A673 (cell line): ENCODE results near the gene FOS. TPM values are rescaled to one million over a fixed set of nuclear protein-coding genes. Genes with fewer than 3 reads are reported as not detected.
"Not testable (repeated sequence)": the region's sequence is repeated elsewhere in the genome, so short reads cannot be mapped to it uniquely, and the experiment has no call there.

Experiments
- BruUV-seq: library from RNA; stranded (reverse); fragments of 400-500 nt; replicated peaks from 2 replicates; lab custom pipeline; 2021; lab: Mats Ljungman, UMichigan
- CTCF ChIA-PET: fragments of 300-600 bp; sonication (Branson Sonifier 250); formaldehyde crosslinking; loops from one replicate; lab custom pipeline; 2022; ENCODE audit warnings: antibody characterized with exemption; lab: Charles Lee
- POLR2A ChIA-PET: fragments of 300-600 bp; sonication (Branson Sonifier 250); formaldehyde crosslinking; loops from one replicate; lab custom pipeline; 2022; ENCODE audit warnings: antibody characterized with exemption; ENCODE audit not compliant: low non-redundant PET; lab: Charles Lee
- DNase-seq: peaks from one replicate; pipeline ENCODE4 v3.0.0-alpha.2; 2015; ENCODE audit warnings: low spot score
- H3K27ac ChIP-seq: fragments of 200-600 bp; sonication (generic); 2 replicates; pipeline ENCODE4 v1.5.1; 2016; ENCODE audit warnings: mixed run types, low read depth, mild to moderate bottlenecking, mixed read lengths, antibody characterized with exemption, low read length; ENCODE audit not compliant: poor library complexity, severe bottlenecking
- H3K27me3 ChIP-seq: fragments of 200-600 bp; sonication (generic); replicated peaks from 2 replicates; pipeline ENCODE4 v1.6.1; 2017; ENCODE audit warnings: mixed run types, low read depth, mild to moderate bottlenecking, mixed read lengths, antibody characterized with exemption, low read length; ENCODE audit not compliant: insufficient read depth, poor library complexity
- H3K36me3 ChIP-seq: fragments of 200-600 bp; sonication (generic); 2 replicates; pipeline ENCODE4 v1.6.1; 2016; ENCODE audit warnings: mixed run types, mild to moderate bottlenecking, mixed read lengths, antibody characterized with exemption, low read length; ENCODE audit not compliant: insufficient read depth, poor library complexity, severe bottlenecking
- H3K4me1 ChIP-seq: fragments of 200-600 bp; sonication (generic); 2 replicates; pipeline ENCODE4 v1.6.1; 2017; ENCODE audit warnings: mixed run types, mild to moderate bottlenecking, mixed read lengths, antibody characterized with exemption, low read length; ENCODE audit not compliant: insufficient read depth, poor library complexity, severe bottlenecking
- H3K4me3 ChIP-seq: fragments of 200-600 bp; sonication (generic); 2 replicates; pipeline ENCODE4 v1.5.1; 2016; ENCODE audit warnings: low read depth, mixed run types, mild to moderate bottlenecking, mixed read lengths, low read length; ENCODE audit not compliant: poor library complexity, severe bottlenecking
- H3K9me3 ChIP-seq: fragments of 200-600 bp; sonication (generic); 2 replicates; pipeline ENCODE4 v1.6.1; 2016; ENCODE audit warnings: mixed run types, low read depth, mild to moderate bottlenecking, mixed read lengths, antibody characterized with exemption, low read length; ENCODE audit not compliant: poor library complexity, severe bottlenecking
- EZH2 ChIP-seq: fragments of 200-600 bp; sonication (generic); IDR thresholded peaks from 2 replicates; pipeline ENCODE4 v1.6.1; 2017; ENCODE audit warnings: borderline replicate concordance, low read depth, mild to moderate bottlenecking, mixed read lengths, antibody characterized with exemption, low read length; ENCODE audit not compliant: poor library complexity, severe bottlenecking
- intact Hi-C: fragments of 100-400 bp; cut with micrococcal nuclease; formaldehyde crosslinking; loops from one replicate; pipeline ENCODE4 v1.10.0; 2022; ENCODE audit not compliant: unreplicated experiment
- total RNA-seq: library from RNA; stranded (reverse); gene quantifications from 2 replicates; pipeline ENCODE4 v1.2.3, GENCODE V29; 2021
- TF ChIP-seq, protein P1 (sequence below): fragments of 300-800, 200-600 bp; sonication (generic); conservative IDR thresholded peaks from 2 replicates; pipeline ENCODE4 v1.5.1; 2017; ENCODE audit warnings: low read depth, mild to moderate bottlenecking, antibody characterized with exemption, low read length, moderate library complexity, mixed read lengths

The FOS gene
- total RNA-seq, 1 experiment from 2014 or later: 13.7 TPM

GRCh38 chr14:75299576-75299975 lies 20.9 kb downstream of the FOS start:
- ChIA-PET POLR2A (no interaction called here), CTCF (interaction anchor here (0.6 kb wide), 1 partner anchor 423 kb away, joined by 3 read pairs; no protein-coding TSS in a partner anchor)
- H3K9me3 ChIP-seq: no peaks in the 10 kb centered on the region
- no peaks in the 10 kb centered on the region for H3K36me3 ChIP-seq
- no TSS peak for BruUV-seq
- no peak overlapping the region for H3K4me3 ChIP-seq
- intact Hi-C loops: loop anchor here (5.0 kb wide), 1 partner anchor 352 kb away; no protein-coding TSS in a partner anchor
- no peaks in the 10 kb centered on the region for H3K27me3 ChIP-seq
- H3K4me1 ChIP-seq: peaks cover 38% of the 10 kb centered on the region
- peak overlapping the region; percentile 75 for H3K27ac ChIP-seq
- TF ChIP-seq EZH2: no peak
- TF ChIP-seq, protein P1, sequence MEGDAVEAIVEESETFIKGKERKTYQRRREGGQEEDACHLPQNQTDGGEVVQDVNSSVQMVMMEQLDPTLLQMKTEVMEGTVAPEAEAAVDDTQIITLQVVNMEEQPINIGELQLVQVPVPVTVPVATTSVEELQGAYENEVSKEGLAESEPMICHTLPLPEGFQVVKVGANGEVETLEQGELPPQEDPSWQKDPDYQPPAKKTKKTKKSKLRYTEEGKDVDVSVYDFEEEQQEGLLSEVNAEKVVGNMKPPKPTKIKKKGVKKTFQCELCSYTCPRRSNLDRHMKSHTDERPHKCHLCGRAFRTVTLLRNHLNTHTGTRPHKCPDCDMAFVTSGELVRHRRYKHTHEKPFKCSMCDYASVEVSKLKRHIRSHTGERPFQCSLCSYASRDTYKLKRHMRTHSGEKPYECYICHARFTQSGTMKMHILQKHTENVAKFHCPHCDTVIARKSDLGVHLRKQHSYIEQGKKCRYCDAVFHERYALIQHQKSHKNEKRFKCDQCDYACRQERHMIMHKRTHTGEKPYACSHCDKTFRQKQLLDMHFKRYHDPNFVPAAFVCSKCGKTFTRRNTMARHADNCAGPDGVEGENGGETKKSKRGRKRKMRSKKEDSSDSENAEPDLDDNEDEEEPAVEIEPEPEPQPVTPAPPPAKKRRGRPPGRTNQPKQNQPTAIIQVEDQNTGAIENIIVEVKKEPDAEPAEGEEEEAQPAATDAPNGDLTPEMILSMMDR: no peak
- no peak for DNase-seq

DNA sequence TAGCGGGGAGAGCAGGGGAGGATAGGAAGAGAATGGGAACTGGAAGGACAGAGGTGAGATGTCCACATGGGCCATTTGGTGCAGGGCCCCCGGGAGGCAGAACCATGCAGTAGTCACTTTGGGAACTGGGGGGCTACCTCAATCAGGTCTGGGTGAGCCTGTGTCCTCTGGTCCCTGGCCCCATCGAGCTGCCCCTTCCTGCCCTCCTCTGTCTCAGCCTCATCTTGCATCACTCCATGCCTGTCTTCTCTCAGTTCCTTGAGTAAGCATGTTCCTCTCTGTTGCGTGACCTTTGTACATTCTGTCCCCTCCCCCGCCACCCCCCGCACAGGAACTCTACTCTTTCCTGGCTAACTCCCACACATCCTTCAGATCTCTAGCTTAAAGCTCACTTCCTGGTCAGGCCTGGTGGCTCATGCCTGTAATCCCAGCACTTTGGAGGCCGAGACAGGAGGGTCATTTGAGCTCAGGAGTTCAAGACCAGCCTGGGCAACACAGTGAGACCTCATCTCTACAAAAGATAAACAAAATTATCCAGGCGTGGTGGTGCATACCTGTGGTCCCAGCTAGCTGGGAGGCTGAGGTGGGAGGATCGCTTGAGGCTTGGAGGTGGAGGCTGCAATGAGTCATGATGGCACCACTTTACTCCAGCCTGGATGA lies 23.2 kb downstream of the FOS start:
- Histone ChIP-seq H3K4me3 (no peak overlapping the region), H3K27me3 (no peaks in the 10 kb centered on the region), H3K27ac (no peak overlapping the region), H3K9me3 (no peaks in the 10 kb centered on the region), H3K36me3 (no peaks in the 10 kb centered on the region), H3K4me1 (peaks cover 25% of the 10 kb centered on the region)
- CTCF ChIA-PET: interaction anchor here (0.7 kb wide), 1 partner anchor 367 kb away, joined by 6 read pairs; no protein-coding TSS in a partner anchor
- POLR2A ChIA-PET: interaction anchor here (0.6 kb wide), 1 partner anchor 128 kb away, joined by 8 read pairs; no protein-coding TSS in a partner anchor
- TF ChIP-seq, protein P1: no peak
- TF ChIP-seq EZH2: no peak
- intact Hi-C loops: loop anchor here (5.0 kb wide), 1 partner anchor 439 kb away; no protein-coding TSS in a partner anchor
- no peak for DNase-seq
- BruUV-seq: no TSS peak

- Histone ChIP-seq H3K4me1 (peaks cover 15% of the 10 kb centered on the region), H3K27me3 (no peaks in the 10 kb centered on the region), H3K4me3 (no peak overlapping the region), H3K27ac (no peak overlapping the region), H3K36me3 (no peaks in the 10 kb centered on the region), H3K9me3 (no peaks in the 10 kb centered on the region)
- POLR2A ChIA-PET: interaction anchor here (0.6 kb wide), 1 partner anchor 12 kb away, joined by 4 read pairs; no protein-coding TSS in a partner anchor
- BruUV-seq: no TSS peak
- no peak for TF ChIP-seq EZH2
- TF ChIP-seq, protein P1: peak; percentile 89
- DNase-seq: peak; percentile 84
- intact Hi-C loops: loop anchor here (1.0 to 5.0 kb wide), 2 partner anchors 171 to 441 kb away; no protein-coding TSS in a partner anchor
- CTCF ChIA-PET: interaction anchor here (0.6 to 1.0 kb wide), 2 partner anchors 19 to 212 kb away, joined by 3 to 4 read pairs; no protein-coding TSS in a partner anchor
These were observed 24.8 kb downstream of the FOS start for GRCh38 chr14:75303381-75303789.

GRCh38 chr14:75306410-75306809 lies 27.8 kb downstream of the FOS start:
- H3K4me3 ChIP-seq, H3K27ac ChIP-seq, POLR2A ChIA-PET, H3K9me3 ChIP-seq, H3K4me1 ChIP-seq, H3K36me3 ChIP-seq, BruUV-seq, DNase-seq, H3K27me3 ChIP-seq: not testable (repeated sequence)
- intact Hi-C loops: loop anchor here (2.0 to 5.0 kb wide), 3 partner anchors 254 to 676 kb away; partner anchors contain the start of gene TGFB3
- CTCF ChIA-PET: interaction anchor here (0.6 to 1.6 kb wide), 2 partner anchors 181 to 182 kb away, joined by 4 read pairs; no protein-coding TSS in a partner anchor
